GM12872 (cell line): ENCODE results near the gene GPD1L.

Source experiments
- CTCF ChIP-seq: IDR thresholded peaks from 3 replicates; pipeline ENCODE4 v1.5.1; 2011; ENCODE audit warnings: low read depth, mild to moderate bottlenecking, low read length, moderate library complexity; ENCODE audit not compliant: insufficient read depth

The GPD1L gene

GRCh38 chr3:32202496-32202895 lies 96.1 kb downstream of the GPD1L start:
- TF ChIP-seq CTCF: no peak

DNA sequence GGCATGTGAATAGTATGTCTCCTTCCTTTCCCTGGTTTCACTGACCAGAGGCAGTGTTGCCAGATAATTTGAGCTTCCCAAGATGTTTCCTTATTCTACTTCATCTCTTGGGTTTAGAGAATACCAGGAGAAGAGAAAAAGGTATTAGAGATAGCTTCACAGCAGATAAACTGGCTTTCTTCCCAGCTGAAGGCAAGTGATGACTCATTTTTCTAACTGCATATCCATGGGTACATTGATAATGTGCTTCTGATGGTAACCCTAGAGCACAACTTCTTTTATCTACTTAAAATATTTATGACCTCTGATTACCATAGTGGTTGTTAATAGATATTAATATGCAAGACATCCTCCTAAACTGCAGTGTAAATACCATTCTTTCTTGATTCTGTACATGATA lies 97.4 kb downstream of the GPD1L start:
- TF ChIP-seq CTCF: no peak

DNA sequence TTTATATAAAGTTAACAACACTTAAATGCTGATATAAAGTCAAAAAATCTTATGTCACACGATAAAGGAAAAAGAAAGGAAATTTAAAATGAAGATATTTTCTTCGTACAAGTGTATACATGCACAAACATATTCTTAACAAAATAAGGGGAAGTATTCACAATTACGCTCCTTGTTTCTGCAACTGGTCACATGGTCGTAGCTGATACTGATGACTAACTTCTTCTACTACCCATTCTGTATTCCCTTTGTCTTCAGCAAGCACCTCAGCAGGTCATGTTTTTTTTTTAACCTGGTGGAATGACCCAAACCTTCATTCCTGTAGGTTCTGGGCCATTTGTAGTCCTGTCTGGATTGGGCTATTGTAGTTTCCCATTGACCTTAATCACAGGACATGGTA lies 102.0 kb downstream of the GPD1L start:
- TF ChIP-seq CTCF: no peak

DNA sequence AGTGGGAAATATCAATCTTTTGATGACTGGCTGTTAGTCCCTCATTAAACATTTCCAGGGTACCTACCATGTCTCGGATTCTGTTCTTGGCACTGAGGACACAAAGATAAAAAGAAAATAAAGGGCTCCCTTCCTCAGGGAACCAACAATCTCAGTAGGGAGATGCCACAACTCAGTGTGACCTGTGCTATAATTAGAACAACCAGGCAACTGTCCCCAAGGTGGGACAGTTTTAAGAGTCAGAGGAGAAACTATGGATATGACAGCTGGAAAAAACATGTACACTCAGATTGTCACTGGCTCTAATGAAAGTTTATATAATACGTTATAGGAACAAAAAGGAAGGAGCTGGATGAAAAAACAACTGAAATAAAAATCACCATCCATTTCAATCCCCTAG lies 108.8 kb downstream of the GPD1L start:
- TF ChIP-seq CTCF: no peak

DNA sequence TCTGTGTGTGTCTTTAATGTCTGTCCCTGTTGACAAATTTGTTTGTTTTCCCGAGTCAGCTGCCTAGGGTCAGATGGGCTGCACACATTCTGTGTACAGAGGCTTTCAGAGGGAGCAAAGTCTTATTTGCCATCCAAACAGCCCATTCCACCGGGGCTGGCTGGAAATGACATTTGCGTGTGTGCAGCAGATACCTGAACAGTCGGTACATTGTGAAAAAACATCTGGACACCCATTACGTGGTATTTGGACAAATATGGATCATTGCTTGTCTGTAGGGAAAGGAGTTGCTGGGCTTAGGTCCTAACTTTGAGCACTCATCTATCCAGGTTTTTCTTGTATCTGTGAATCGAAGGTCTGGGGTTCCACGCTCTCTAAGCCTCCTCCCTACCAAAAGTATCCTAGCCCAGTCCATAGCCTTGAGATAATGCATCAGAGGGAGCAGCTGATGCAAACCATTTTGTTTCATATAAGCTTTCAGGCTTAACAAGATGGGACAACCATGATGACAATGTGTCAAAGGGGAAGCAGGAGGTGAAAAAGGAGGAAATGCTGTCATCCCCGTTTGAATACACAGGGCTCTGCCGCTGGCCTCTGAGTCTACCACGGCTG lies 109.9 kb downstream of the GPD1L start:
- TF ChIP-seq CTCF: no peak

- TF ChIP-seq CTCF: no peak
These were observed 110.9 kb downstream of the GPD1L start for GRCh38 chr3:32217339-32217738.
